PC-3 (cell line): ENCODE measurements around the gene STUM.

Experiments
- CTCF ChIP-seq: fragments of 300-600 bp; sonication (generic); conservative IDR thresholded peaks from 2 replicates; pipeline ENCODE4 v1.5.1; 2017; ENCODE audit warnings: antibody characterized with exemption, low read depth, mild to moderate bottlenecking, low read length
- EZH2 ChIP-seq: fragments of 300-600 bp; sonication (generic); IDR thresholded peaks from one replicate; pipeline ENCODE4 v1.6.1; 2017; ENCODE audit warnings: antibody characterized with exemption, mild to moderate bottlenecking, low read length; ENCODE audit not compliant: unreplicated experiment

DNA sequence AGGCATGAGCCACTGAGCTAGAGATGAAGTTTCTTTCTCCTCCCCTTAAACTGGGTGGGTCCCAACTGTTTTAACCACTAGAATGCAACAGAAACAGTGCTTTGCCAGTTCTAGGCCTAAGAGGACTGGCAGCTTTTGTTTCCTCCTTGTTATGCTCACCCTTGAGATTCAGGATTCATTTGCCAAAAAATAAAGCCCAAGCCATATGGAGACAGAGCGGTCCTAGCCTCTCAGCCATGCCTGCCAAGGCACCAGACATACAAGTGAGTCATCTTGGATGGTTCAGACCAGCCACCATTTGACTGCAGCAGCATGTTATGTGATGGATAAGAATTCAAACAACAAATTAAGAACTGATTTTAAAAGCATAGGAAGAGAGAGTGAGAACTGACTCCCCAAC is 38.1 kb upstream of the STUM start:
- TF ChIP-seq EZH2 (no peak), CTCF (no peak)
